ENCODE results near the gene DRAXIN. TPM values are rescaled to one million over a fixed set of nuclear protein-coding genes. Genes with fewer than 3 reads are reported as not detected.
A peak's percentile ranks its signal among the peaks of the same experiment; 100 is the strongest.

The DRAXIN gene
- polyA plus RNA-seq, 1 donor (not counting 4 experiments of a cell fraction or from before 2014, with no cell fraction given), result not detected

DNA sequence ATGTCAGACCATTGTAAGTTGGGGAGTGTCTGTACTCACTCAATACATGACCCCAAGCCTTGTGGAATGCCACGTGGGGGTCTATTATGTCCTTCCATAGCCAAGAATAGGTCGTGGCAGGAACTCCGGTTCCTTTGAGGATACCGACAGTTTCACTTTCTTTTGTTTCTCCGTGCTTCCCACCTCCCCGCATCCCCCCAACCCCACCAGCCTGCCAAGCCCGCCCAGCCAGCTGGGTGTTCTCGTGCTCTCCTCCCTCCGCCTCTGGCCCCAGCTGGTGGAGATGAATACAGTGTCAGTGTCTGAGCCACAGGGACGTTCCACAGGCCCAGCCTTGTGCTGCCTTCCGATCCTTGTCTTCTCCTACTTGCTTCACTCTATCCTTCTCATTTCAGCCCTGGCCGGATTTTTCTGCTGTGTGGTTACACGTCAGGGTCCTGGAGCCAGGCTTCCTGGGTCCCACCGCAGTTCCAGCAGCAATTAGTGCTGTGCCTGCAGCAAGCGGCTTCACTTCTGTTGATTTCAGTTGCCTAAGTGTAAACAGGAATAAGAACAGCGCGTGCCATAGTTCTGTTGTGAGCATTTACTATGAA lies 40.3 kb downstream of the DRAXIN start:
- Histone ChIP-seq H2AFZ (ENCODE audit: control insufficient read depth, low read length) (peak overlapping the region; percentile 92), H3K79me2 (ENCODE audit: control insufficient read depth, insufficient read depth, low read length) (no peaks in the 10 kb centered on the region), H3K9ac (ENCODE audit: control insufficient read depth, extremely low read depth, insufficient read depth, low read length) (peak overlapping the region; percentile 62), H3K9me1 (ENCODE audit: control insufficient read depth, extremely low read depth, insufficient read depth, low read length) (peaks cover 3% of the 10 kb centered on the region), H3K36me3 (ENCODE audit: control insufficient read depth in 2 of 2, extremely low read depth in 1 of 2, insufficient read depth in 2 of 2, low read length in 2 of 2) (no peaks in the 10 kb centered on the region), H3K4me3 (ENCODE audit: control insufficient read depth in 2 of 3, extremely low read depth in 1 of 3, insufficient read depth in 2 of 3, low read depth in 1 of 3, low read length in 3 of 3) (peak overlapping the region in 2 of 3 experiments; percentile 35 to 67), H3K27ac (ENCODE audit: control insufficient read depth, insufficient read depth, low read length) (peak overlapping the region; percentile 43), H4K20me1 (ENCODE audit: control insufficient read depth, extremely low read depth, insufficient read depth, low read length) (no peaks in the 10 kb centered on the region), H3K27me3 (ENCODE audit: control insufficient read depth, extremely low read depth, insufficient read depth, low read length) (no peaks in the 10 kb centered on the region), H3K9me3 (ENCODE audit: control insufficient read depth, low read depth, low read length) (no peaks in the 10 kb centered on the region), H3K4me1 (ENCODE audit: control insufficient read depth, extremely low read depth, insufficient read depth, low read length) (peaks cover 24% of the 10 kb centered on the region), H3K4me2 (ENCODE audit: control insufficient read depth, extremely low read depth, insufficient read depth, low read depth, low read length) (peak overlapping the region; percentile 92)
- TF ChIP-seq, protein P1, sequence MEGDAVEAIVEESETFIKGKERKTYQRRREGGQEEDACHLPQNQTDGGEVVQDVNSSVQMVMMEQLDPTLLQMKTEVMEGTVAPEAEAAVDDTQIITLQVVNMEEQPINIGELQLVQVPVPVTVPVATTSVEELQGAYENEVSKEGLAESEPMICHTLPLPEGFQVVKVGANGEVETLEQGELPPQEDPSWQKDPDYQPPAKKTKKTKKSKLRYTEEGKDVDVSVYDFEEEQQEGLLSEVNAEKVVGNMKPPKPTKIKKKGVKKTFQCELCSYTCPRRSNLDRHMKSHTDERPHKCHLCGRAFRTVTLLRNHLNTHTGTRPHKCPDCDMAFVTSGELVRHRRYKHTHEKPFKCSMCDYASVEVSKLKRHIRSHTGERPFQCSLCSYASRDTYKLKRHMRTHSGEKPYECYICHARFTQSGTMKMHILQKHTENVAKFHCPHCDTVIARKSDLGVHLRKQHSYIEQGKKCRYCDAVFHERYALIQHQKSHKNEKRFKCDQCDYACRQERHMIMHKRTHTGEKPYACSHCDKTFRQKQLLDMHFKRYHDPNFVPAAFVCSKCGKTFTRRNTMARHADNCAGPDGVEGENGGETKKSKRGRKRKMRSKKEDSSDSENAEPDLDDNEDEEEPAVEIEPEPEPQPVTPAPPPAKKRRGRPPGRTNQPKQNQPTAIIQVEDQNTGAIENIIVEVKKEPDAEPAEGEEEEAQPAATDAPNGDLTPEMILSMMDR (optimal IDR thresholded peaks at IDR 0.05 in 1 of 3, IDR thresholded peaks at IDR 0.05 in 1 of 3, conservative IDR thresholded peaks at IDR 0.05 in 1 of 3; ENCODE audit: extremely low read depth in 1 of 3, insufficient read depth in 2 of 3, low read length in 3 of 3), result no peak
- no peak for TF ChIP-seq EZH2 (IDR thresholded peaks at IDR 0.05; ENCODE audit: low read length)
- DNase-seq (ENCODE audit: low read depth, low spot score) (no peak), FAIRE-seq (no peak)
- dilution Hi-C loops (cut with MboI; ENCODE audit: extremely low pct_ligation_motif_present, low sequenced_read_pairs), result no loop called here

DNA sequence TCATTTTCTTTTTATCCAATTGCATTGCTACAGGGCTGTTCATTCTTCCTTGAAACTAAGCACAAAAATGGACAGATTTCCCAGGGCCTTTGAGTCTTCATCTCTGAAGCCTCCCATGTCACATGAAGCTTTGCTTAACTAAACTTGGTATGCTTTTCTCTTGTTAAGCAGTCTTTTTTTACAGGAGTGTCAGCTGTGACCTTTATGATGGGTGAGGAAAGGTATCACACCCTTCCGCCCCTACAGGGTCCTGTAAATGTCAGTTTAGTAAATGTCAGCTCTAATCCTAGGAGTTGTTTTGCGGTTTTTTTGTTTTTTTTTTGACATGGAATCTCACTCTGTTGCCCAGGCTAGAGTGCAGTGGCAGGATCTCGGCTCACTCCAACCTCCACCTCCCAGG lies 41.8 kb downstream of the DRAXIN start:
- Histone ChIP-seq H3K9me1 (ENCODE audit: control insufficient read depth, extremely low read depth, insufficient read depth, low read length) (peaks cover 3% of the 10 kb centered on the region), H3K4me1 (ENCODE audit: control insufficient read depth, extremely low read depth, insufficient read depth, low read length) (peaks cover 38% of the 10 kb centered on the region), H3K27me3 (ENCODE audit: control insufficient read depth, extremely low read depth, insufficient read depth, low read length) (no peaks in the 10 kb centered on the region), H3K79me2 (ENCODE audit: control insufficient read depth, insufficient read depth, low read length) (peaks cover 8% of the 10 kb centered on the region), H4K20me1 (ENCODE audit: control insufficient read depth, extremely low read depth, insufficient read depth, low read length) (no peaks in the 10 kb centered on the region), H3K9me3 (ENCODE audit: control insufficient read depth, low read depth, low read length) (no peaks in the 10 kb centered on the region), H3K27ac (ENCODE audit: control insufficient read depth, insufficient read depth, low read length) (no peak overlapping the region), H3K9ac (ENCODE audit: control insufficient read depth, extremely low read depth, insufficient read depth, low read length) (no peak overlapping the region), H3K4me2 (ENCODE audit: control insufficient read depth, extremely low read depth, insufficient read depth, low read depth, low read length) (no peak overlapping the region), H2AFZ (ENCODE audit: control insufficient read depth, low read length) (no peak overlapping the region), H3K36me3 (ENCODE audit: control insufficient read depth in 2 of 2, extremely low read depth in 1 of 2, insufficient read depth in 2 of 2, low read length in 2 of 2) (peaks cover 0 to under 1% of the 10 kb centered on the region in 2 experiments), H3K4me3 (ENCODE audit: control insufficient read depth in 2 of 3, extremely low read depth in 1 of 3, insufficient read depth in 2 of 3, low read depth in 1 of 3, low read length in 3 of 3) (no peak overlapping the region)
- DNase-seq (ENCODE audit: low read depth, low spot score) (no peak), FAIRE-seq (no peak)
- TF ChIP-seq, protein P1 (optimal IDR thresholded peaks at IDR 0.05 in 1 of 3, IDR thresholded peaks at IDR 0.05 in 1 of 3, conservative IDR thresholded peaks at IDR 0.05 in 1 of 3; ENCODE audit: extremely low read depth in 1 of 3, insufficient read depth in 2 of 3, low read length in 3 of 3), result no peak
- no peak for TF ChIP-seq EZH2 (IDR thresholded peaks at IDR 0.05; ENCODE audit: low read length)
- dilution Hi-C loops (cut with MboI; ENCODE audit: extremely low pct_ligation_motif_present, low sequenced_read_pairs), result no loop called here
